Cardiac muscle cell (in vitro differentiated cells and primary cell): ENCODE results near the gene HOTAIR. TPM values are rescaled to one million over a fixed set of nuclear protein-coding genes. Genes with fewer than 3 reads are reported as not detected.

Experiments used
- DNase-seq, 2 donors: peaks; one replicate each; pipeline versions ENCODE4 v3.0.0 to v3.0.0-alpha.2; 2010 to 2017; ENCODE audit warnings: low read depth in 1 of 2, low spot score in 1 of 2
- H3K27ac ChIP-seq: fragments of 200-600 bp; sonication (generic); 2 replicates; pipeline ENCODE4 v1.5.1; 2016
- H3K27me3 ChIP-seq: fragments of 200-600 bp; sonication (generic); 2 replicates; pipeline ENCODE4 v1.6.0; 2016; ENCODE audit warnings: control low read depth
- H3K36me3 ChIP-seq: fragments of 200-600 bp; sonication (generic); 2 replicates; pipeline ENCODE4 v1.5.1; 2016; ENCODE audit warnings: control low read depth
- H3K4me1 ChIP-seq: fragments of 200-600 bp; sonication (generic); 2 replicates; pipeline ENCODE4 v1.8.1; 2017; ENCODE audit warnings: low read depth, mild to moderate bottlenecking, mixed run types
- H3K4me3 ChIP-seq: fragments of 200-600 bp; sonication (generic); 2 replicates; pipeline ENCODE4 v1.5.1; 2016; ENCODE audit warnings: mild to moderate bottlenecking
- H3K9me3 ChIP-seq: fragments of 200-600 bp; sonication (generic); 2 replicates; pipeline ENCODE4 v1.5.1; 2017; ENCODE audit warnings: low read depth, mild to moderate bottlenecking, control low read depth
- polyA plus RNA-seq: library from polyadenylated mRNA; unstranded; fragments of >200 nt; fragmentation: Nextera tagmentation; extraction: Ambion mirVana; gene quantifications from 2 replicates; pipeline ENCODE4 v1.2.1, GENCODE V29; 2016
- total RNA-seq: library from RNA; depleted of rRNA; stranded (reverse); fragments of >200 nt; gene quantifications from 2 replicates; pipeline ENCODE4 v1.2.3, GENCODE V29; 2016
- TF ChIP-seq, protein P1 (sequence below): IDR thresholded peaks from 2 replicates; pipeline ENCODE4 v1.5.1; 2012; ENCODE audit warnings: low read depth, mild to moderate bottlenecking, low read length

The HOTAIR gene
- total and polyA plus RNA-seq, 2 experiments from 2014 or later, result not detected

DNA sequence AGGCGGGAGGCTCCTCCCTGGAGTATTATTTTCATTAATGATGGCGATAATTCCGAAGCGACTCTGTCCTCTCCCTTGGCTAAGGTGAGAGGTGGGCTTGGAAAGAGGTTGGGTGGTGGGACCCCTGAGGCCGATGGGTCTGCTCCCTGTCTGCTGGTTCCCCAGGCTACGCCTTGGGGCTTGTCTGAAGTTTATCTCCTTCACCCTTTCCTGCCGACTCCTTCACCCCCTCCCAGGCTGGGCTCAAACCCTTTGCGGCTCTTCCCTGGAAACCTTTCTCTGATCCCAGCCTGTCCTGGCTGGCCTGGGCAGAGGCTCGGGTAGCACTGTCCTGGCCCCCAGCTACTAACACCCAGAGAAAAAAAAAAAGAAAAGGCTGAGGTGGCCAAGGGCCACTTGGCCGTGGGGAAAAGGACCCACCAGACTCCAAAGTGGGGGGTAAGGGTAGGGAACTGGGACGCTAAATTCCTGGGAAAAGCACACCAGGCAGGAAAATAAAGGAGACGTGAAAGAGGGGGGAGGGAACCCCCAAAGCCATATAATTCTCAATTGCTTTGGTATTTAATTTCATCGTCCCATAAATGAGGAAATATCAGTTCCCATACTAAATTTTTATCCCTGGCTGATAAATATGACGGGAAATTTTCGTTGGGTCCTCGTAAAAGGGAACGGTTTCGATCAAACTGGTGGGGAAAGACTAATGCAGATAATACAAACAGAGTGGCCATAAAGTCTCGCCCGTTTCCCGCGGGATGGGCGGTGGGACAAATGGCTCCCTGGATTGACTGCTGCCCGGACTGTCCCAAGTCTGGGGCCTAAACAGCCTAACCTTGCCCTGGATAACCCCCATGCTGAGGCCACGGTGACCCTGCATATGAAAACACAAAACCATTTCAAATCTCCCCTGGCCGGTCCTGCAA, 8.2 kb upstream of the HOTAIR start:
- DNase-seq, result no peak
- H3K27ac ChIP-seq, result no peak overlapping the region

DNA sequence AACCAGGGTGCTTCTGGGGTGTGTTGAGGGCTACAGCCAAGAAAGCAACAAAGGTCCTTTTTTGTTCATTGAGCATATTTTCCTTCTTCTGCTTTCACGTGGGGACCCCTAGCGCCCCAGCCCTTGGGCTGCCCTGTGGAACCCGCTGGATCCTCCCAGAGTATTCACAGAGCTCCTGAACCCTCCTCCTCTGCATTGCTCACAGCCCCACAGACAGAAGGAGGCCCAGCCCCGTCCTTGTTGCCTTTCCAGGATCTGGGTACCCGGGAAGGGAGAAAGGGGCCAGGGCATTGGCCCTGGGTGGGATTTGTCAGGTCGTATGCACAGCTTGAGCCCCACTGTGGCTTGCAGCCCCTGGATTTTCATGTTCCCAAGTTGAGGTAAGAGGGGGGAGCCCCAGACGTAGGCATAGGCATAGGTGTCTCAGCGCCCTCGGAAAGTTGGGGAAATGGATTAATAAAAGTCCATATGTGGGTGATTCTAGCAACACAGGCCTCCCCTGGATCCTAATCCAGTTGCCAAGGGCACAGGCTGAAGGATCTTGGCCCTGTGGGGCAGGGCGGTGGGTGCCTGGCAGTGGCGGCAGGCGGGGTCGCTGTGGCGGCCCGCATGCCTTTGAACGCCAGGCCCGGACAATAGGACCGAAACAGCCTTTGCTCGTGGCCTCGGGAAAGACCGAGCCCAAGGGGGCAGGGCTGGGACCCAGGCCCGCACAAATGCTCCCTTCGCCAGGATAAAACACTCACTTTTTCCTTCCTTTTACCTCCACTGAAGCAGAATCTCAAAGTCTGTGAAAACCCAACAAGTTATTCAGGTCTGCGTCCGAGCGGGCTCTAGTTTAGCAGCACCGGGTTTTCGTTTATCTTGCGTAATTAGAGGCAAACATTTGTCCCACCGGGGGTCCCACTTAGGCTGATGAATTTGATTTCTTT, 7.1 kb upstream of the HOTAIR start:
- H3K4me3 ChIP-seq, result no peak overlapping the region
- no peaks in the 10 kb centered on the region for H3K9me3 ChIP-seq
- H3K27ac ChIP-seq, result no peak overlapping the region
- no peaks in the 10 kb centered on the region for H3K4me1 ChIP-seq
- TF ChIP-seq, protein P1, sequence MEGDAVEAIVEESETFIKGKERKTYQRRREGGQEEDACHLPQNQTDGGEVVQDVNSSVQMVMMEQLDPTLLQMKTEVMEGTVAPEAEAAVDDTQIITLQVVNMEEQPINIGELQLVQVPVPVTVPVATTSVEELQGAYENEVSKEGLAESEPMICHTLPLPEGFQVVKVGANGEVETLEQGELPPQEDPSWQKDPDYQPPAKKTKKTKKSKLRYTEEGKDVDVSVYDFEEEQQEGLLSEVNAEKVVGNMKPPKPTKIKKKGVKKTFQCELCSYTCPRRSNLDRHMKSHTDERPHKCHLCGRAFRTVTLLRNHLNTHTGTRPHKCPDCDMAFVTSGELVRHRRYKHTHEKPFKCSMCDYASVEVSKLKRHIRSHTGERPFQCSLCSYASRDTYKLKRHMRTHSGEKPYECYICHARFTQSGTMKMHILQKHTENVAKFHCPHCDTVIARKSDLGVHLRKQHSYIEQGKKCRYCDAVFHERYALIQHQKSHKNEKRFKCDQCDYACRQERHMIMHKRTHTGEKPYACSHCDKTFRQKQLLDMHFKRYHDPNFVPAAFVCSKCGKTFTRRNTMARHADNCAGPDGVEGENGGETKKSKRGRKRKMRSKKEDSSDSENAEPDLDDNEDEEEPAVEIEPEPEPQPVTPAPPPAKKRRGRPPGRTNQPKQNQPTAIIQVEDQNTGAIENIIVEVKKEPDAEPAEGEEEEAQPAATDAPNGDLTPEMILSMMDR, result no peak
- DNase-seq, result no peak
- H3K27me3 ChIP-seq, result peaks cover 100% of the 10 kb centered on the region
- no peaks in the 10 kb centered on the region for H3K36me3 ChIP-seq

More for the DNA sequence above, 8.2 kb upstream of the HOTAIR start:
- no peaks in the 10 kb centered on the region for H3K36me3 ChIP-seq
- H3K4me1 ChIP-seq, result no peaks in the 10 kb centered on the region
- TF ChIP-seq, protein P1, result no peak
- peaks cover 100% of the 10 kb centered on the region for H3K27me3 ChIP-seq
- no peak overlapping the region for H3K4me3 ChIP-seq
- no peaks in the 10 kb centered on the region for H3K9me3 ChIP-seq

DNA sequence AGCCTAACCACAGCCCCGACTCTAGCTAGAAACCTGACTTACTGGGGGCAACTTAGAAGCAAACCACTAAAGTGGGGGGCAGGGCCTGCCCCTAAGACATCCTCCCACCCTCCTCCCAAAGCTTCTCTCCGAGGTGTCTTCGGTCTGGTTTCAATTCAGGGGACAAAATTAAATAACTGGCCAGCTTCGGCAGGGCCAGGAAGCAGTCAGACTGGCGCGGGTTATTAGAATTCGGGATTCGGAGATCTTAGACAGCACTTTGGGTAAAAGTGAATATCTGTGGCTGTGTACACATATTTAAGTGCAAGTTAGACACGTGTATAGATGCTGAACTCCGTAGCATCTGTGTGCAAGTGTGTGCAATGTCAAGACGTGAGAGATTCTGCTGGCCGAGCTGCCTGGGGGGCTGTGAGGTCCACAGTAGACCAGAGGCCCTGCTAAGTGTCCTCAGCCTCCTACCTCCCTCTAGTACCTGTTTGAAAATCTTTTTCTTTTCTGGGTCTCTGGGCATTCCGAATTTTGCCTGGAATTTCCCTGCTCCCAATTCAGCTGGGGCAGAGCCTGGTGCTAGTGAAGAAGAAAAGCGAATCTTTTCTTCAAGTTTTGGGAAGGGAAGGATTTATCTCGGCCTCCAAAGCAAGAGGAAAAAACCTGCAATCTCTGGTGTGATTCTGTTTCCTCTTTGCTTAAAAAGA, 6.2 kb upstream of the HOTAIR start:
- H3K27me3 ChIP-seq, result peaks cover 100% of the 10 kb centered on the region
- TF ChIP-seq, protein P1, result no peak
- no peaks in the 10 kb centered on the region for H3K36me3 ChIP-seq
- no peaks in the 10 kb centered on the region for H3K4me1 ChIP-seq
- H3K27ac ChIP-seq, result no peak overlapping the region
- no peak for DNase-seq
- H3K9me3 ChIP-seq, result no peaks in the 10 kb centered on the region
- H3K4me3 ChIP-seq, result no peak overlapping the region

DNA sequence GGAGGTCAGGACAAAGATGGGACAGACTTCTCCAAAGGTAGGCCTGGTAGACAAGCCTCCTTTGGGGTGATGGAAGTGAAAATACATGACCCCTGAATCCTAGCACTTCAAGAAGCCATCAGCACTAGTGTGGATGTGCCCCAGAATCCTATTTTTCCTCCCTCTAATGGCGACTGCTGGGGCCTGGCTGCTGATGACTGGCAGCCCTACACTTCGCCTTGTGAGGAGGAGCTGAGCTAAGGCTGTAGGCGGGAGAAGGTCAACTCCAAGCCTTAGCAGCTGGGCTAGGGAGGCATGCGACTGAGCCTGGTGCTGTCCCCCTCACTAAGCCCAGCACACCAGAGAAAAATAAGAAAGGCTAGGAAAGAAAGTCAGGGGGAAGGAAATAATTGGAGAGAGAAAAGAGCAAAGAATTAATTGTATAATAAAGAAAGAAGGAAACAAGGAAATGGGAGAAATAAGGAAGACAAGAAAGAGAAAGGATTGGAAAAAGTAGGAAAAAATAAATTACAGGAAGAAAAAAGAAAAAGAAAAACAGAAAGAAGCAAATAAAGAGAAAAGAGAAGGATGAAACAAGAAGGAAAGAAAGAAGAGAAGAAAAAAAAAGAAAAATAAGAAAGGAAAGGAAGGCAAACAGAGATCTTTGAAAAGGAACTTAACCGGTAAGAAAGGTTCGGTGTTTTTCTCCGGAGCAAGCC, 5.5 kb upstream of the HOTAIR start:
- Histone ChIP-seq H3K27ac (no peak overlapping the region), H3K4me3 (no peak overlapping the region), H3K36me3 (no peaks in the 10 kb centered on the region), H3K4me1 (peaks cover 2% of the 10 kb centered on the region), H3K9me3 (no peaks in the 10 kb centered on the region), H3K27me3 (peaks cover 100% of the 10 kb centered on the region)
- TF ChIP-seq, protein P1, result no peak
- DNase-seq, result no peak
